HG03060 (cell line): ENCODE measurements around the gene HAPLN1.
A peak's percentile ranks its signal among the peaks of the same experiment; 100 is the strongest.

Experiments used
- ATAC-seq: cut with Tn5 transposase; IDR thresholded peaks from one replicate; pipeline ENCODE4 v1.9.1; 2021; ENCODE audit warnings: low read depth, moderate number of reproducible peaks; ENCODE audit not compliant: unreplicated experiment

HAPLN1 gene

DNA sequence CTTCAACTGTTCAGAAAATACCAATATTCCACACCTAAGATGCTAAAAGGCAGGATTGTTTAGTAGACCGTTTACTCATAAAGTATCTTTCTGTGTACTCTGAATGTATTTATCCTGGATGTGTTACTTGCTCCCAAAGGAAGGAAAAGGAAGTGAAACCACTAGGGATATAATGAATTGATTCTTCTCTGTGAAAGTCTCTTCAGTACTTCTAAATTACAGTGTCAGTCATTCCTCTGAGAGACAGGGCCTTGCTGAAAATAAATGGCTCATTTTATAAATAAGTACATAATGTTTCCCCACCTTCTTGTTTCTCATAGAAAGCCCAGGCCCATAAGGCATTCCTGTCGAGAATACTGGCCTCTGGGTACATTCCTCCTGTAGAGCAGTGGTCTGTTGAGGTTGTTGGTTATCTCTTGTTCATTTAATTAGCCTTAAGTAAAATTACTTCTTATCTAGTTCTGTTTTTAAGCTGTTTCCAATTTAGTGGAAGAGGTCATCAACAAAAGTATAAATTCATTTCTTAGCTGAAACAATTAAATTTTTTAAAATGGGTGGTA, 1.6 kb downstream of the HAPLN1 start:
- no peak for ATAC-seq

DNA sequence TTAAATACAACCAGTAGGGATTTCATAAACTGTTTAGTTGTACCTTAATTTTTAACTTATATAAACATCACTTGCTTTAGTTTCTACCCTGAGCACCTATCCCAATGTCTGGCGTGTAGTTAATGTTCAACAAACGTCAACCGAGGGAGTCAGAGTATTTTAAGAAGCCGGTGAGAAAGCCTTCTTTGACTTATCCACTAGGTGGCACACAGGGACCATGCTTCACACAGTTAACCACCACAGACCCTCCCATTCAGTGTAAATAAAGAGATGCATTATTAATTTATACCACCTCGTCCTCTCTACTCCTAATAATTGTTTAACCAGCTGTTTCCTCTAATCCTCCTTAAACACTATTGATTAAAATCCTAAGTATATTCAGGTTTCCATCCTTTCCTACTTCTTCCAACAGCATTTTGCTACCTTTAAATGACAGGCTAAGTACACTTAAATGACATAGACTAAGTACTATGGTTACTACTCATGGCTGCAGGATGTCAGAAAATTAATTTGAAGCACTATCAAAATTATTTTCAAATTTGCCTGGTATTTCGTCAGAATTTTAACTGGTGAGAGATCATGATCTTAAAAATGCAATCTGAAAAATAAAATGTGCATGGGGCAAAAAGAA, 2.3 kb downstream of the HAPLN1 start:
- peak; percentile 54 for ATAC-seq

DNA sequence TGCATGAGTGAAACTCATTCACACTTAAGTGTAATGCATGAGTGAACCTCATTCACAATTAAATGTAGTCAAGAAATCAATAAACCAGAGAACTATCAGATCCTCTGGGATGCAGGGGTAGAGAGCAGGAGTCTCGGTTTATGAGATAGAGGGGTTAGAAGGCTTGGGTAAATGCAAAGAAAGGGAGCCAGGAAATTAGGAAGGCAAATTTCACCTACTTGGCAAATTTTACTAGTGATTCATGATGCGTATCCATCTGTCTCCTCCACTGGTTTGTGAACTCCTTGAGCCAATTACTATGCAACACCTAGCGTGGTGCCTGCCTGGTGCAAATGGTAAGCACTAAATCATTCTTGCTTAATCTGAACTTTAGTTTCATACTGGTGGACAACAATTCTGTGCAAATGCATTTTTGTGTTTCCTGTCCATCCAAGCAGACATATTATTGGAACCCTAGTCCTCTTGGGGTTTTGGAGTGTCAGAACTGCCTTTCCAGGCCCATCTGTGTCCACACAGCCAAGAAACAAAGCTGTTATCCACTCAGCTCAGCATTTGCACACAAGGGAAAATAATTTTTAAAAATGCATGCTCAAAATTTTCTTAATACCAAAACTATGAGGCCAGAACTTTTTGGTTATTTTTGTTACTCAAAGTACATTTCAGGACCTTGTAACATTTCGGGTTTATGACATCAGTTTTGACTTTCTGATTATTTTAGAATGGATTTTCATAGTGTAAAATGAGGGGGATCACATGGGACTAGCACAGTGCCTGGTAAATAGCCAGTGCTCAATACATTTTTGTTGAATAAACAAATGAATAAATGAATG, 5.2 kb downstream of the HAPLN1 start:
- ATAC-seq = no peak

DNA sequence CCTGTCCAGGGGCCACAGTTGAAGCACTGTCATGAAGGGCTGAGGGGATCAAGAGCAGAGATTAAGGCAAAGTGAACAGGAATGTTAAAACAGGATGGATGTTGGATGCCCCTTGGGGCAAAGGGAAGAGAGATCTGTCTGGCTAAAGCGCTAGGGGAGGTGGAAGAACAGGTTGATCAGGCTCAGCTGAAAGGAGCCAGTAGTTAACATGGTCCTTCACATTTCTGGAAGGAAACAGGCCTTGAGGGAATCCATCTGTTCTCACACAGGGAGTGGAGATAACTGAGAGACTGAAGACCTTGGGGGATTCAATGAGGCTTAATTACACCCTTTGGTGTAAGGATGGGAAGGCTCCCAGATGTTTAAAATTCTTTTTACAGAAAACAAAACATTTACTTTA, 5.8 kb downstream of the HAPLN1 start:
- ATAC-seq = no peak

DNA sequence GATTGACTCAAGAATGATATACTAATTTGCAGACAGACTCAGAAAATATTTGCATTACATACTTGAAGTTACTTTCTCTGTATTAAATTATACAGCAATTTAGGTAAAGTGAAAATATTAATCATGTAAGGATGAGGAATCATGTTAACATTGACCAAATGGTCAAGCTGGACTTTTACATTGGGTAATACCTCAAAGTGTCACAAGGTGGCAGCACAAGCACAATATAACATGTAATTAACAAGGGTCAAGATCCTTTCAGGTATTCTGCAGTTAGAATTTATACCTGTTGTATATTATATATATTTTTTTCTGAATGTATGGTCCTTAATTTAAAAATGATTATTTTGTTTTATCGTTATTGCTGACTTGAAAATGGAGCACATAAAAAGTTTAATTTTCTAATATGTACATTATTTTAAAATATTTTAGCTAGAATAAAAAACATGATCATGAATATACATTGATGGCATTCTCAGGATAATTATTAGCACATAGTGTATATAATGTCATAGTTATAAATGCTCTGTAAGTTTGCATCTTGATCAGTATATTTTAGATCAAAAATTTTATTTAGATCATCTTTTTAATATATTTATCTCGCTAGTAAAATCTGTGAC, 8.6 kb downstream of the HAPLN1 start:
- peak; percentile 63 for ATAC-seq

DNA sequence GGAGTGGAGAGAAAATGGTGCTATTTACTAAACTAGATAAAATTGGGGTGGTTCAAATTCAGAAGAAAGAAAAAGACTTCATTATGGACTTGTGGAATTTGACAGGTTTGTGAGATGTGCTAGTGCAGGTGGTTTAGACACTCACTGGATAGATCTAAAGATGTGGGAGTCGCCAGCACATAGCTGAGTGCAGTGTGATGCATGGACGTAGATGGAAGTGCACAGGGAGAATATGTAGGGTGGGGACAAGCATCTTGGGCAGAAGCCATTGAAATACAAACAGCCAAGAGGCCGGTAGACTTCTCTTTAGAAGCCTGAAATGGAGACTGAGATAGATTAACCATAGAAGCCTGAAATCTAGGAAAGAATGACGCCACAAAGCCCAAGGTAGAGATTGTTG, 10.7 kb downstream of the HAPLN1 start:
- ATAC-seq = no peak

DNA sequence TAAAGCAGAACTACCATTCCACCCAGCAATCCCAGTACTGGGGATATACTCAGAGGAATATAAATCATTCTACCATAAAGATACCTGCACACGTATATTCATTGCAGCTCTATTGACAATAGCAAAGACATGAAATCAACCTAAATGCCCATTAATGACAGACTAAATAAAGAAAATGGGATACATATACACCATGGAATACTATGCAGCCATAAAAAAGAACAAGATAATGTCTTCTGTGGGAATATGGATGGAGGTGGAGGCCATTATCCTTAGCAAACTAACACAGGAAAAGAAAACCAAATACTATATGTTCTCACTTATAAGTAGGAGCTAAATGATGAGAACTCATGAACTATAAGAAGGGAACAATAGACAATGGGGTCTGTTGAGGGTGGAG, 12.5 kb downstream of the HAPLN1 start:
- no peak for ATAC-seq

DNA sequence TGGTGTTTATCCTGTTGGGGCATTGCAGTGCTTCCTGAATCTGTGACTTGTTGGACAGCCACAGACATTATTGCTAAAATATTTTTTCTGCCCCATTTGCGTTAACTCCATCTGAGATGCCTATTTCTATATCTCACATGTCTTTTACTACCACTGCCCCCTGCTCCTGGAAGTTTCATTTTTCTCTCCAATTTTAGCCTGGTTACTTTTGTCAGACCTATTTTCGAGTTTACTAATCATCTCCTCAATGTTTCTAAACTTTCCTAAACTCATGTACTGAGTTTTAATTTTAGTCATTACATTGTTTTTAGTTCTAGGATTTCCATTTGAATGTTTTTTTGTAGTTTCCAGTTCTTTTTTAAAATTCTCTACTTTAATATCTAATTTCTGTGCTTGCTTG, 17.6 kb downstream of the HAPLN1 start:
- no peak for ATAC-seq

DNA sequence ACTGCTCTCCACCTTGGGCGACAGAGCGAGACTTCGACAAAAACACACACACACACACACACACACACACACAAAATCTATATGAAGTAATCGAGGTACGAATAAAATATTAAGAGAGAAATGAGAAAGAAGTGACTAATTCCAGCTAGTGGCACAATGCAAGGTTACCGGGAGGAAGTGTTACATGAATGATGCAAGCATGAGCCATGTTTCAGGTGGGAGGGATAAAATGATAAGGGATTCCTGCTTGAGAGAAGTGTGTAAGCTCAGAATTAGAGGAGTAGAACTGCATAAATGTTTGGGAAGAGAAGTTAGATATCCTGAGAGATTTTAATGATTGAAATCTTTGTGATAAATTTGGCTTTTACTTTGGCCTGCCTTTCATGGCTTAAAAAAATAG, 18.8 kb downstream of the HAPLN1 start:
- no peak for ATAC-seq

DNA sequence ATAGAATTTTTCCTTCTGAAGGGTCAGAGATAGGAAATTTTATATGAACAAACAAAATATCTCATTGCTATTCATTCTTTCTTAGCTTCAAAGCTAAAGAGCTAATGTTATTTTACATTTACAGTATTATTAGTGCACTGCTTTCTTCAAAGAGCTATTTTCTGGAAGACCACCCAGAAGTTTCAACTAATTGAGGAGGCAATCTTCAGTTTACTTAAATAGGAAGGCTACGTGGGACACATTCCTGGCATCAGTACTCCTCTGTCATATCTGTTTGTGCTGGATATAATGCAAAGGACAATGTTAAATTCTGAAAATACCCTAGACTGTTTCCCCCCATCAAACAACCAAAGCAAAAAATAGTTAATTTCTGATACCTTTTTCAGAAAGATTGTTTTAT, 30.8 kb downstream of the HAPLN1 start:
- no peak for ATAC-seq

DNA sequence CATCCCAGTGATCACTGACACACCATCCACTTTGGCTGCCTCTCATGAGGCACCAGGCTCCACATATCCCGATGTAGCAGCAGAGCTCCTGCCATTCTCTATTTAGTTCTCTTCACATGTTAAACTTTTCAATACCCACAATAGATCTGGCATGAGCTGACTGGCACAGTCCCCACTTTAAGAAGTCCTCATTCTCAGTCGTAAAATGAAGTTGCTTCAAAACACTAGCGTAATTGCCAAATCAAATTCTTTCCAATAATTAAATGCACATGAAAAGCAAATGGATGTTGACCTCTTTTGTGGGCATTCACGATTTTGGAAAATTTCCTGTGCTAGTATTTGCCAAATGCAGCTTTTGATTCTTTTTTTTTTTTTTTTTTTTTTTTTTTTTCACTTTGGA, 32.4 kb downstream of the HAPLN1 start:
- no peak for ATAC-seq

DNA sequence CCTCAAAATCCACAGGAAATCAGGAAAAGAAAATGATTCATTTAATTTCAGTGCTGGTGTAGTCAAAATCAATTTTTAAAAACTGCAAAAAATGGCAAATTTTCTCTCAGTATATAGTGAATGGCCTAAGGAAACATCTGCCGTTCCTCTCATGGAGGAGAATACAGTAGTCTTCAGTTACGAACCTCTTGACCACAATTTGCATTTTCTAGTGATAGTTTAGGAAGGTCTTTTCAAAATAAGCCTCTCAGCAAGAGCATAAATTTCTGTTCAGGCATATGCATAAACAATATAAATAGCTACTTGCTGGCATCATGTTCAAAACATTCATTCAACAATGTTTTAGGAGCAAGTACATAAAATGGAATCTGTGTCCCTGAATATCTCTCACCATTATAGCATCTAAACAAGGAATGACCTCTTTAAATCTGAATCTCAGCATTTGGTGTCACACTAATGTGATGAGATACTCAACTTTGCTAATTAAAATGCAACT, 33.5 kb downstream of the HAPLN1 start:
- ATAC-seq = no peak

DNA sequence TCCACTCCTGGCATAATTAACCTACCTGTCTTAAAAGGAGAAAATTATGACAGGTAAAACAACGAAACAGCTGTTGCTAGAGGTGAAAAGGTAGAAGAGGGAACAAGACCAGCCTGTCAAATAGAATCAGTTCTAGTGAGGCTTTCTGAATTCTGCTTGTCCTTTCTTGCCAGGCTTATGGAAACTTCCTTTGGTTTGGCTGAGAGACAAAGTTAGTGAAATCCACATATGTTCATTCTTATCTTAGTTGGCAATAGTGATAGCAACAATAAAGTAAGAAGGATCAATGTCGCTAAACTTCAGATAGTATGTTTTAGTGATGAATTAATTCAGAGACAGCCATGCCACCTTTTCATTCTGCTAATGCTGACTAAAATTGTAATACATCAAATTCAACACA, 34.4 kb downstream of the HAPLN1 start:
- no peak for ATAC-seq

DNA sequence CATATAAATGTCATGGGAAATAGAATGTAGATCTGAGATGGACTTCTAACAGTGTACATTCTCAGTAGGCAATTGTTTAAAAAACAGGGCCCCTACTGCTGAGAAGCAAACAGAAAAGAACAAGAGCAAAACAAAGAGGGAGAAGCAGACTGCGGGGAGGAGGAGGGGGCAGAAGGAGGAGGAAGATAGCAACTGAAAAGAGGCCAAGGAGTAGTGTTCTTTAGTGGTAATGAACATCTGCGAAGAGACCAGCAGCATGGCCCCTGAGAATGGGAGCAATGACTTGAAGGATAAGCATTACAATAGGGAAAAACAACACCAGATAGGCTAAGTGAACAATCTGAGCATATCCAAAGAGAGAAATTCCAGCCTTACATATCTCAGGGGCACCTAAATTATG, 36.8 kb downstream of the HAPLN1 start:
- ATAC-seq = no peak

DNA sequence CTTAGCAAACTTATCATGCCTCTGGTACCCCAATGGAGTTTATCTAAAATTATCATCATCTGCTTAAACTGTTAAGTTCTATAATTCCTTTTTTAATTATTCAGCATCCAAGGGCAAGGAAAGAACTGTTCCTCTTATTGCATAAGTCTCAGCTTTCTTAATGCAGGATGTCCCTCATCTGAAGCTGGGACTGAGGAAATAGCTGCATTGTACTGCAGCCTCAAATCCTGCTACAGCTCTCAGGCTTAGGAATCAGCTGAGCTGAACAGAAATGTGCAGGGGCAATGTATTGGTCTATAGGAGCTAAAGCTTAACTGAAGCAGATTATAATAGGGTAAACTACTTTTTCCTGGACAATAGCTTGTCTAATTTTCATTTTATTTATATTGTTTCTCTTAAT, 48.0 kb downstream of the HAPLN1 start:
- ATAC-seq = no peak

DNA sequence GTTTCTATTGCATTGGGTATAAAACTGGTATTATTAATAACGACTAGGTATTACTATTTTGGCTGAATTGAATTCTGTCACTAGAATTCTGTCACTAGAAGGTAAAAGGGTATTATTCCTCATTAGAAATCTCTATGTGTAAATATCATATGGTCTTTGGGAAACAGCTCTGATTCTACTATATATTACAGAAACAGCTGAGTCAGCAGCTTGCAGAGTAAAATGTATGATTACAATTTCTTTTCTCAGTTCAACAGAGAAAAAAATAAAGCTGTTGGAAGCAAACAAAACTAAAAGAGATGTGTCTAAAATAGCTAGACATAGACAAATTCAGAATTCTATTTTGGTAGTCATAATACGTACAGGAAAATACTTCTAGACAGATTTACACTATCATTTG, 48.5 kb downstream of the HAPLN1 start:
- no peak for ATAC-seq

DNA sequence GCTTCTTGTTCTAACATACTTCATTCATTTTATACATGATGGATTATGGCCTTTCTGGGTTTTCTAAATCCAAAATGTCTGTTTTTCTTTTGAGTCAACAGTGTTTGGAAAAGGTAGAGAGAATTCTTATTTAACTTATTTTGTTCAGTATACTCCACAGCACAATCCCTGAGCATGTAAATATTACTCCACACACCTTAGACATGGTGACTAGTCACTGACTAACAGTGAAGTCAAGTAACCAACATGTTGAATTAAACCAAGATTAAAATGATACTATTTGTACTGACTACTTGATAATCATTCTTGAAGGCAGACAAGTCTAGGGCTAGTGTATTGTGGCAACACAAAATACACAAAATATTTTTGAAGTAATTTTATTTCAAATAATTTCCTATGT, 55.0 kb downstream of the HAPLN1 start:
- no peak for ATAC-seq

DNA sequence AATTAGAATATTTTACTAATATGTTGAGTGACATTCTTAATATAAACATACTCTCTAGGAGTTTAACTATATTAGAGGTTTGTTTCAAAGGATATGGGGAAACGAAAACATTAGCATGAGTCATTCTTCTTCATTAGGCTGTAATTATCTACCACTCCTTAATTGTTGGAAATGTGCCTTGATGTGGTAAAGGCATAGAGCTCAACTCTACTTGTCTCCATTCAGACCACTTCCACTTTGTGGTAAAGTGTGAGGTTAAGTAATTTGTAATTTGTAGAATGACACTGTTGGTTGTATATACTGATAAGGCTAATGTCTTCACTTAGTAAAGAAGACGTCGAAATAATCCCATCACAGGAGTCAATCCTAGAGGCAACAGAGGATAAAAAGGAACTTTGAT, 58.1 kb downstream of the HAPLN1 start:
- ATAC-seq = no peak

DNA sequence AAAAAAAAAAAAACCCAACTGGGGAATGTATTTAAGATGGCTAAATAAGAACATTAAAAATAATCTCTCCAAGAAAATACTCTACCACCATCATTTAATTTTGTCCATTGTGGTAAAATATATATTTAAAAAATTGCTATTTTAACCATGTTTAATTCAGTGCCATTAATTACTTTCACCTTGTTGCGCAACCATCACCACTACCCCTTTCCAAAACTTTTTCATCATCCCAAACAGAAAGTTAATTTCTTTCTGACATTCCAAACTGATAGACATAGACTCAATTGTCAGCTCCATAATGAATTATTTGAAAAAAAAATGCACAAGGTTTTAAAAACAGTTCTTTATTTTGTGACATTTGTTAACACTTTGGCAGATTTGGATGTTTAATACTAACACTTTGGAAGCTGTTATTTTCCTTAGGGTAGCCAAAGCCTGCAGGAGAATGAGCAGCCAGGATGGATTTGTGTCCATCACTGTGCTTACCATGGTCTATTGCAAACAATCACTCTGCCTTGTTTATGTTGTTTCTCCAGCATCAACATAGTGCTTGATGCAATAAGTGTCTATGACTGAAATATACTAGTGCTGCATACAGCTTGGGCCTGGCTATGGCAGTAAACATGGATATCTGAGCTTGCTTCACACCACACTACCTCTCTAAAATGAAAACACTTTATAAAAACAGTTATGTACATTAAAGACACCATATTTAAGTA, 62.7 kb downstream of the HAPLN1 start:
- no peak for ATAC-seq

DNA sequence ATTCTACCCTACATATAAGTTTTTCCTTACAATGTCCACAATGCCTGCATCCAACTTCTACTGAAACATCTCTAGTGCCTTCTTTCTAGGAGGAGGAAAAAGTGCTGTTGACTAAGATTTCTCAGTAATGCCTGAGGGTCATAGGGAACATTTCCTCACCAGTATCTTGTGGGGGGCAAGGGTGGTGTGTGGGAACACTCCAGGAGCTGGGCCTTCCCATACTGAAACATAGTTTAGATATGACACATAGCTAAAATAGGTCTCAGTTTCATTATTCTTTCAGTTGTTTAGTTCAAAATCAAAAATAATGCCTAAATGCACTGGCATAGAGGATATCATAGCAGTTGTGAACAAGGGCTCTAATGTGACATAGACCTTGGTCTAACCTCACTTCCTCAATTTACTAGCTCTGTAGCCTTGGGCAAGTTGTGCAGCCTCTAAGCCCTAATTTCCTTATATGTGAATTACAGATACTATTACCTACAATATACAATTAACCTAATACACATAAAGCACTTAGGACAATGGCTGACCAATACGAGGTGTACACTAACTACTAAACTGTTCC, 66.1 kb downstream of the HAPLN1 start:
- ATAC-seq = no peak
